Psoas muscle (tissue), 8 donors: ENCODE results near the gene PALLD. TPM values are rescaled to one million over a fixed set of nuclear protein-coding genes. Genes with fewer than 3 reads are reported as not detected.
A peak's percentile ranks its signal among the peaks of the same experiment; 100 is the strongest.

Experiments
- ATAC-seq, 4 donors: fragments of 200-7000 bp; cut with Tn5 transposase; one replicate each; pipeline ENCODE4 v1.9.1; 2020; ENCODE audit warnings: moderate library complexity in 3 of 4, mild to moderate bottlenecking in 2 of 4
- DNase-seq, 2 donors: peaks; one replicate each; pipeline ENCODE4 v3.0.0-alpha.2; 2020
- H3K27ac ChIP-seq: fragments of 200-600 bp; one replicate; pipeline ENCODE4 v1.8.0; 2022
- H3K27me3 ChIP-seq, 3 donors: fragments of 200-600 bp in 1 of 3; one replicate each; pipeline versions ENCODE4 v1.6.1 to v1.8.0; 2013 to 2022; ENCODE audit warnings: low read length in 2 of 3, mild to moderate bottlenecking in 2 of 3, moderate library complexity in 1 of 3; ENCODE audit not compliant: insufficient read depth in 3 of 3
- H3K36me3 ChIP-seq, 2 donors: fragments of 200-600 bp in 1 of 2; one replicate each; pipeline versions ENCODE4 v1.6.1 to v1.8.0; 2013 to 2022; ENCODE audit warnings: low read depth in 1 of 2, mild to moderate bottlenecking in 1 of 2, moderate library complexity in 1 of 2; ENCODE audit not compliant: insufficient read depth in 1 of 2
- H3K4me1 ChIP-seq: fragments of 200-600 bp; one replicate; pipeline ENCODE4 v1.8.0; 2022
- H3K4me3 ChIP-seq: fragments of 200-600 bp; one replicate; pipeline ENCODE4 v1.8.0; 2022; ENCODE audit warnings: mild to moderate bottlenecking
- H3K9me3 ChIP-seq: fragments of 200-600 bp; one replicate; pipeline ENCODE4 v1.8.0; 2022
- WGBS, 3 donors: extraction: QIAGEN DNeasy Blood & Tissue Kit; methylation state at CpG; one replicate each; pipeline versions ENCODE4 v1.1.6 to v1.1.7; 2013; 5-methylcytosine and 5-hydroxymethylcytosine counted together
- intact Hi-C, 2 donors: fragments of 100-400 bp; cut with DNase I; formaldehyde crosslinking; loops; one replicate each; pipeline versions ENCODE4 v1.11.0 to v1.14.2; 2022
- polyA plus RNA-seq, 3 donors: library from polyadenylated mRNA; stranded (reverse); fragments of 200-250 nt; gene quantifications; one replicate each; pipeline ENCODE4 v1.2.3, GENCODE V29; 2013
- total RNA-seq, 4 donors: library from RNA; stranded (reverse); fragmentation: NEBNext Ultra II Directional in 2 of 4; extraction: Animal tissue kit (Norgen Biotek cat#: 25700) in 2 of 4; gene quantifications; one replicate each; pipeline versions ENCODE4 v1.2.1 to v1.2.4, GENCODE V29; 2021 to 2023
- TF ChIP-seq, protein P1 (sequence below): fragments of 200-600 bp; IDR thresholded peaks from one replicate; pipeline ENCODE4 v1.8.0; 2022; ENCODE audit warnings: antibody characterized with exemption
- donor health status: healthy with polysubstance abuse.
- donor health status: DM: no; HTN: no; CAD: no; lungs with moderate emphysema.
- donor health status: Bipolar disorder and iron deficiency.
- donor health status: healthy.
- donor health status: DM: yes; HTN: yes; CAD: no.
- donor health status: DM: no; HTN: no; CAD: no.
- donor health status: DM: no; HTN: no; CAD: no.
- donor health status: DM: yes; HTN: yes; CAD: no.

PALLD gene
- total and polyA plus RNA-seq, 7 donors: 19.2 to 245 (median 168) TPM

DNA sequence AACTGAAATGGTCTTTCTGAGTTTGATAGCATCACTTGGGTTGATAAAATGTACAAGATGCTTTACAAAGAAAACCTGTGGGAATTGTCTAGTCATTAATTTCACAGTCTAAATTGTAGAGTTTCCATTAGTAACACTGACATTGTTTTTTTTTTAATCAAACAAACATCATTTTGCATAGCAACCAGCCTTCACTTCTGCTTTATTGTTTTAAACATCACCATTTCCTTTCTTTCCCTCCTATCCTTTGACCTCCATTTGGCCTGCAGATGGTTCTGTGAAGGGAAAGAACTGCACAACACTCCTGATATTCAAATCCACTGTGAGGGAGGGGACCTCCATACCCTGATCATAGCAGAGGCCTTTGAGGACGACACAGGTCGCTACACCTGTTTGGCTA is 171.1 kb downstream of the PALLD start:
- no peaks in the 10 kb centered on the region for H3K9me3 ChIP-seq
- no peaks in the 10 kb centered on the region for H3K27me3 ChIP-seq
- ATAC-seq: no peak
- H3K4me1 ChIP-seq: no peaks in the 10 kb centered on the region
- no peak for DNase-seq
- intact Hi-C loops: no loop called here
- H3K27ac ChIP-seq: no peak overlapping the region
- no peak overlapping the region for H3K4me3 ChIP-seq
- H3K36me3 ChIP-seq: peaks cover 0 to 15% of the 10 kb centered on the region in 2 donors
- WGBS, 3 donors: 87 to 94% (median 92%) methylated on average over 2 of the region's 2 CpGs
- TF ChIP-seq, protein P1, sequence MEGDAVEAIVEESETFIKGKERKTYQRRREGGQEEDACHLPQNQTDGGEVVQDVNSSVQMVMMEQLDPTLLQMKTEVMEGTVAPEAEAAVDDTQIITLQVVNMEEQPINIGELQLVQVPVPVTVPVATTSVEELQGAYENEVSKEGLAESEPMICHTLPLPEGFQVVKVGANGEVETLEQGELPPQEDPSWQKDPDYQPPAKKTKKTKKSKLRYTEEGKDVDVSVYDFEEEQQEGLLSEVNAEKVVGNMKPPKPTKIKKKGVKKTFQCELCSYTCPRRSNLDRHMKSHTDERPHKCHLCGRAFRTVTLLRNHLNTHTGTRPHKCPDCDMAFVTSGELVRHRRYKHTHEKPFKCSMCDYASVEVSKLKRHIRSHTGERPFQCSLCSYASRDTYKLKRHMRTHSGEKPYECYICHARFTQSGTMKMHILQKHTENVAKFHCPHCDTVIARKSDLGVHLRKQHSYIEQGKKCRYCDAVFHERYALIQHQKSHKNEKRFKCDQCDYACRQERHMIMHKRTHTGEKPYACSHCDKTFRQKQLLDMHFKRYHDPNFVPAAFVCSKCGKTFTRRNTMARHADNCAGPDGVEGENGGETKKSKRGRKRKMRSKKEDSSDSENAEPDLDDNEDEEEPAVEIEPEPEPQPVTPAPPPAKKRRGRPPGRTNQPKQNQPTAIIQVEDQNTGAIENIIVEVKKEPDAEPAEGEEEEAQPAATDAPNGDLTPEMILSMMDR: no peak

DNA sequence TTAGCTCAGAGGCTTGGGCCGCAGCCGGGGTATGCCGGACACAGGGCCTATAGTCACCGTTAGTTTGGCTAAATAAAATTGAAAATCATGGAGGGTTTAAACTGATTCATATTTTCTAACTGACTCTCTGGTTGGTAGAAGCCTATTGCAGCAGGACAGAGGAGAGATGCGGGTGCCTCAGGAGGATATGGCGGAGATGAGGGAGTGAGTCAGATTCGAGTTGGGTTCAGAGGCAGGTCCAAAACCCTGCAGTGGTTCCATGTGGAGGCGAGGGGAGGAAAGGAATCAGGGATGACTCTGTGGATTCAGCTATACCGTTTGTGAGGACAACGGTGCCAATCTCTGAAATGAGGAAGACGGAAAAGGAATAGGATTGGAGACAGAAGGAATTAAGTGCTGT is 176.6 kb downstream of the PALLD start:
- TF ChIP-seq, protein P1: no peak
- DNase-seq: no peak
- Histone ChIP-seq H3K27me3 (no peaks in the 10 kb centered on the region), H3K4me1 (peaks cover 6% of the 10 kb centered on the region), H3K4me3 (no peak overlapping the region), H3K36me3 (peaks cover 3 to 15% of the 10 kb centered on the region in 2 donors), H3K9me3 (no peaks in the 10 kb centered on the region), H3K27ac (no peak overlapping the region)
- WGBS, 3 donors: 87 to 93% (median 92%) methylated on average over 11 of the region's 11 CpGs
- intact Hi-C loops: loop anchor here in 1 of 2 donors (10.0 kb wide), 1 partner anchor 89 kb away; no protein-coding TSS in a partner anchor
- ATAC-seq: no peak

DNA sequence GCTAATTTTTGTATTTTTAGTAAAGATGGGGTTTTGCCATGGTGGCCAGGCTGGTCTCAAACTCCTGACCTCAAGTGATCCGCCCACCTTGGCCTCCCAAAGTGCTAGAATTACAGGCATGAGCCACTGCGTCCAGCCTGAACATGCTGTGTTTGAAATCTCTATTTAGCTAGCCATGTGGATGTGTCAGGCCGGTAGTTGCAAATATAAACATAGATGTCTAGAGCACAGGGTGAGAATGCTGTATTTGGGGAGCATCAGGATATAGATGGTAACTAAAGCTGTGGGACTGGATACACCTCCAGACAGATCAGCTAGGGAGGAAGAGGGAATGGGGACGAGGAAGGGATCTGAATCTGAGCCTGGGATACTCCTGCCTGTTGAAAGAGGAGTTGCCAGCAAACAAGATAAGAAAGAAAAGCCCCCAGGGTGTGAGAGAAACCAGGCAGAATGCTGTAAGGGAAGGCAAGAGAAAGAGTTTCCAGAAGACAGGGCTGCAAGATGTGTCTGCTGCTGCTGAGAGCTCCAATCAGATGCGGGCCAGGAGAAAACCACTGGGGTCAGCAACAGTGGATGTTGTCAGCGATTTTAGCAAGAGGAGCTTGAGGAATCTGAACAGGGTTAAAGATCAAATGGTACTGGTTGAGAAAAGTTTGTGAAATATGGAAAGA is 177.4 kb downstream of the PALLD start:
- Histone ChIP-seq H3K4me1 (peaks cover 6% of the 10 kb centered on the region), H3K27ac (peak overlapping the region; percentile 19), H3K4me3 (no peak overlapping the region), H3K9me3 (no peaks in the 10 kb centered on the region), H3K36me3 (peaks cover 6 to 12% of the 10 kb centered on the region in 2 donors), H3K27me3 (no peaks in the 10 kb centered on the region)
- intact Hi-C loops: loop anchor here in 1 of 2 donors (10.0 kb wide), 1 partner anchor 89 kb away; no protein-coding TSS in a partner anchor
- ATAC-seq (no peak), DNase-seq (no peak)
- WGBS, 3 donors: 62 to 74% (median 67%) methylated on average over 6 of the region's 6 CpGs
- TF ChIP-seq, protein P1: no peak

DNA sequence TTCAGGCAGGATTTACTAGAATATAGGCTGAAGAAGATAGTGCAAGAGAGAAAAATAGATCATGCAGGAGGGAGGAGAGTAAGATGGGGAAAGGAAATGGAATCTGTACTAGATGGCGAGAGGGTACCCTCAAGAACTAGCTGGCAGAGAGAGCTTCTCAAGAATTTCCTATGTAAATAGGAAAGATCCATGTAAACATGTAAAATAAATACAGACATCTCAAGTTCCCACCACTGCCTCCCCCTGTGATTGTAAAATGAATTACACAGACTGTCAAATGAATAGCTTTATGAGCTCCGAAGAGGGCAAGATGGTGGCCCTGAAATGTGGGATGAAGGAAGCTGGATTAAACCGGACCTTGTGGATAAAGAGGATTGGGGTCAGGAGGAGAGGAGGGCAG is 178.0 kb downstream of the PALLD start:
- DNase-seq: no peak
- Histone ChIP-seq H3K27me3 (no peaks in the 10 kb centered on the region), H3K4me3 (no peak overlapping the region), H3K4me1 (peaks cover 6% of the 10 kb centered on the region), H3K9me3 (no peaks in the 10 kb centered on the region), H3K36me3 (peaks cover 6% of the 10 kb centered on the region in 2 donors), H3K27ac (peak overlapping the region; percentile 19)
- 43 to 80% (median 65%) methylated on average over 3 of the region's 3 CpGs for WGBS, 3 donors
- intact Hi-C loops: loop anchor here in 1 of 2 donors (10.0 kb wide), 1 partner anchor 90 kb away; no protein-coding TSS in a partner anchor
- ATAC-seq: no peak
- TF ChIP-seq, protein P1: no peak
